Measurements from ENCODE around the gene PLEKHG2. TPM values are rescaled to one million over a fixed set of nuclear protein-coding genes. Genes with fewer than 3 reads are reported as not detected.
"Not testable (repeated sequence)": the region's sequence is repeated elsewhere in the genome, so short reads cannot be mapped to it uniquely, and the experiment has no call there.

The PLEKHG2 gene
- total RNA-seq, 2 experiments from 2014 or later: 30.4 to 65.9 TPM

- no peak for TF ChIP-seq EZH2phosphoT487 (IDR thresholded peaks at IDR 0.05; ENCODE audit: borderline replicate concordance, low read depth, low read length)
- no peak for TF ChIP-seq CTCF (conservative IDR thresholded peaks at IDR 0.05; ENCODE audit: low read length)
- Histone ChIP-seq H3K79me2 (ENCODE audit: insufficient read depth, low read depth, low read length) (no peaks in the 10 kb centered on the region), H3K27ac (ENCODE audit: low read depth, low read length, poor library complexity, severe bottlenecking) (no peak overlapping the region), H3K4me3 (ENCODE audit: low read depth, low read length, poor library complexity, severe bottlenecking) (no peak overlapping the region), H3K36me3 (ENCODE audit: insufficient read depth, low read length) (peaks cover 85% of the 10 kb centered on the region), H3K4me1 (ENCODE audit: insufficient read depth, low read length, poor library complexity, severe bottlenecking) (no peaks in the 10 kb centered on the region), H2AFZ (ENCODE audit: low read length) (no peak overlapping the region), H3K9me3 (ENCODE audit: low read length) (no peaks in the 10 kb centered on the region), H4K20me1 (ENCODE audit: insufficient read depth, low read length) (no peaks in the 10 kb centered on the region), H3K9me2 (ENCODE audit: insufficient read depth, low read length) (no peaks in the 10 kb centered on the region), H3K4me2 (ENCODE audit: low read length) (no peak overlapping the region)
- BruUV-seq (replicated peaks): no TSS peak
- intact Hi-C loops (cut with micrococcal nuclease; ENCODE audit: unreplicated experiment): no loop called here
- ChIA-PET CTCF (ENCODE audit: unreplicated experiment) (no interaction called here), POLR2A (no interaction called here)
- DNase-seq (ENCODE audit: low spot score): no peak
Measured at GRCh38 chr19:39375929-39376328, 36.5 kb upstream of the PLEKHG2 start.

- intact Hi-C loops (cut with micrococcal nuclease; ENCODE audit: unreplicated experiment): no loop called here
- TF ChIP-seq CTCF (conservative IDR thresholded peaks at IDR 0.05; ENCODE audit: low read length): no peak
- TF ChIP-seq EZH2phosphoT487 (IDR thresholded peaks at IDR 0.05; ENCODE audit: borderline replicate concordance, low read depth, low read length): no peak
- ChIA-PET CTCF (ENCODE audit: unreplicated experiment) (no interaction called here), POLR2A (no interaction called here)
- Histone ChIP-seq H2AFZ (ENCODE audit: low read length) (no peak overlapping the region), H3K79me2 (ENCODE audit: insufficient read depth, low read depth, low read length) (no peaks in the 10 kb centered on the region), H3K4me3 (ENCODE audit: low read depth, low read length, poor library complexity, severe bottlenecking) (no peak overlapping the region), H4K20me1 (ENCODE audit: insufficient read depth, low read length) (no peaks in the 10 kb centered on the region), H3K4me1 (ENCODE audit: insufficient read depth, low read length, poor library complexity, severe bottlenecking) (no peaks in the 10 kb centered on the region), H3K9me2 (ENCODE audit: insufficient read depth, low read length) (no peaks in the 10 kb centered on the region), H3K4me2 (ENCODE audit: low read length) (no peak overlapping the region), H3K27ac (ENCODE audit: low read depth, low read length, poor library complexity, severe bottlenecking) (no peak overlapping the region), H3K36me3 (ENCODE audit: insufficient read depth, low read length) (peaks cover 85% of the 10 kb centered on the region), H3K9me3 (ENCODE audit: low read length) (no peaks in the 10 kb centered on the region)
- no TSS peak for BruUV-seq (replicated peaks)
- DNase-seq (ENCODE audit: low spot score): no peak
Measured at GRCh38 chr19:39377373-39378362, 34.8 kb upstream of the PLEKHG2 start.

GRCh38 chr19:39379366-39379765, 33.1 kb upstream of the PLEKHG2 start:
- H3K4me2 ChIP-seq (ENCODE audit: low read length); DNase-seq (ENCODE audit: low spot score); H3K4me1 ChIP-seq (ENCODE audit: insufficient read depth, low read length, poor library complexity, severe bottlenecking); H4K20me1 ChIP-seq (ENCODE audit: insufficient read depth, low read length); POLR2A ChIA-PET; H3K9me2 ChIP-seq (ENCODE audit: insufficient read depth, low read length); H3K4me3 ChIP-seq (ENCODE audit: low read depth, low read length, poor library complexity, severe bottlenecking); H3K27ac ChIP-seq (ENCODE audit: low read depth, low read length, poor library complexity, severe bottlenecking); H3K9me3 ChIP-seq (ENCODE audit: low read length); BruUV-seq (replicated peaks); intact Hi-C loops (cut with micrococcal nuclease; ENCODE audit: unreplicated experiment); CTCF ChIA-PET (ENCODE audit: unreplicated experiment); H2AFZ ChIP-seq (ENCODE audit: low read length); H3K79me2 ChIP-seq (ENCODE audit: insufficient read depth, low read depth, low read length): not testable (repeated sequence)
- peaks cover 84% of the 10 kb centered on the region for H3K36me3 ChIP-seq (ENCODE audit: insufficient read depth, low read length)

Measured in OCI-LY7 (cell line).